OCI-LY3 (cell line): ENCODE data around the gene FLYWCH1.

Experiments used
- H2AFZ ChIP-seq: fragments of 200-600, 300-600 bp; shearing (Covaris generic); 2 replicates; pipeline ENCODE4 v1.6.0; 2014; ENCODE audit warnings: antibody characterized with exemption, low read depth, low read length
- H3K27ac ChIP-seq: fragments of 200-600, 300-600 bp; sonication (generic); 2 replicates; pipeline ENCODE4 v1.5.1; 2014; ENCODE audit warnings: mild to moderate bottlenecking, low read length, moderate library complexity, mixed read lengths
- H3K27me3 ChIP-seq: fragments of 200-600, 300-600 bp; sonication (generic); 2 replicates; pipeline ENCODE4 v1.6.1; 2014; ENCODE audit warnings: low read depth, low read length, mixed read lengths
- H3K36me3 ChIP-seq: fragments of 200-600, 300-600 bp; sonication (generic); replicated peaks from 2 replicates; pipeline ENCODE3; 2014; ENCODE audit warnings: low read depth, low read length, mixed read lengths
- H3K4me1 ChIP-seq: fragments of 300-600, 200-600 bp; sonication (generic); 2 replicates; pipeline ENCODE4 v1.6.1; 2014; ENCODE audit warnings: low read length, mixed read lengths
- H3K4me2 ChIP-seq: fragments of 200-600, 300-600 bp; sonication (generic); 2 replicates; pipeline ENCODE4 v1.6.1; 2014; ENCODE audit warnings: low read length, mixed read lengths
- H3K4me3 ChIP-seq: fragments of 300-600, 200-600 bp; sonication (generic); 2 replicates; pipeline ENCODE4 v1.5.1; 2014; ENCODE audit warnings: antibody characterized with exemption, mild to moderate bottlenecking, low read length, moderate library complexity
- H3K79me2 ChIP-seq: fragments of 300-600, 200-600 bp; shearing (Covaris generic); 2 replicates; pipeline ENCODE4 v1.6.1; 2014; ENCODE audit warnings: mild to moderate bottlenecking, low read length, mixed read lengths
- H3K9ac ChIP-seq: fragments of 300-600, 200-600 bp; shearing (Covaris generic); 2 replicates; pipeline ENCODE4 v1.6.0; 2014; ENCODE audit warnings: mild to moderate bottlenecking, low read length, moderate library complexity
- H3K9me3 ChIP-seq: fragments of 200-600, 300-600 bp; shearing (Covaris generic); 2 replicates; pipeline ENCODE4 v1.6.1; 2014; ENCODE audit warnings: low read length, mixed read lengths; ENCODE audit not compliant: insufficient read depth
- H4K20me1 ChIP-seq: fragments of 200-600, 300-600 bp; sonication (generic); 2 replicates; pipeline ENCODE4 v1.6.1; 2016; ENCODE audit warnings: low read length, mixed read lengths; ENCODE audit not compliant: insufficient read depth
- CTCF ChIP-seq: fragments of 200-600, 300-600 bp; sonication (generic); IDR thresholded peaks from 2 replicates; pipeline ENCODE4 v1.5.1; 2014; ENCODE audit warnings: antibody characterized with exemption, low read length, low read depth
- EZH2phosphoT487 ChIP-seq: fragments of 200-600 bp; shearing (Covaris generic); IDR thresholded peaks from 2 replicates; pipeline ENCODE4 v1.6.1; 2018; ENCODE audit warnings: antibody characterized with exemption, mixed run types, low read depth

Gene FLYWCH1

GRCh38 chr16:2911638-2912329, at the start of gene FLYWCH1:
Gene FLYWCH1 (plus strand): TSS chr16:2911931. CDS start chr16:2929686, 17,755 bp downstream.
- TF ChIP-seq EZH2phosphoT487: no peak
- TF ChIP-seq CTCF: no peak
- Histone ChIP-seq H3K4me2 (peak within 1 kb of the TSS; percentile 99), H3K27ac (no peak within 1 kb of the TSS; the same call in 1 of the 2 replicates), H3K9ac (peak within 1 kb of the TSS; percentile 73), H3K4me3 (peak within 1 kb of the TSS; percentile 91), H4K20me1 (no peaks in the 10 kb centered on the region), H3K79me2 (peaks cover 10% of the 10 kb centered on the region), H3K4me1 (peaks cover 10% of the 10 kb centered on the region), H3K9me3 (no peaks in the 10 kb centered on the region), H3K27me3 (no peaks in the 10 kb centered on the region; the same call in 1 of the 2 replicates), H2AFZ (peak within 1 kb of the TSS; percentile 97), H3K36me3 (peaks cover 8% of the 10 kb centered on the region)

GRCh38 chr16:2865651-2866050, 46.1 kb upstream of the FLYWCH1 start:
- Histone ChIP-seq H3K4me2 (no peak overlapping the region), H3K4me1 (no peaks in the 10 kb centered on the region), H3K27ac (no peak overlapping the region), H3K9me3 (no peaks in the 10 kb centered on the region), H3K4me3 (no peak overlapping the region), H3K27me3 (no peaks in the 10 kb centered on the region), H2AFZ (no peak overlapping the region), H3K79me2 (no peaks in the 10 kb centered on the region), H3K36me3 (no peaks in the 10 kb centered on the region), H3K9ac (no peak overlapping the region), H4K20me1 (no peaks in the 10 kb centered on the region)
- TF ChIP-seq EZH2phosphoT487 (no peak), CTCF (no peak)

GRCh38 chr16:2866431-2866830, 45.3 kb upstream of the FLYWCH1 start:
- Histone ChIP-seq H4K20me1 (no peaks in the 10 kb centered on the region), H3K9ac (no peak overlapping the region), H3K79me2 (no peaks in the 10 kb centered on the region), H3K27ac (no peak overlapping the region), H3K4me2 (no peak overlapping the region), H3K4me3 (no peak overlapping the region), H2AFZ (no peak overlapping the region), H3K9me3 (no peaks in the 10 kb centered on the region), H3K27me3 (no peaks in the 10 kb centered on the region), H3K36me3 (no peaks in the 10 kb centered on the region), H3K4me1 (no peaks in the 10 kb centered on the region)
- no peak for TF ChIP-seq CTCF
- TF ChIP-seq EZH2phosphoT487: no peak

GRCh38 chr16:2867661-2867986, 44.1 kb upstream of the FLYWCH1 start:
- H3K79me2 ChIP-seq: no peaks in the 10 kb centered on the region
- TF ChIP-seq CTCF (no peak), EZH2phosphoT487 (no peak)
- H3K9ac ChIP-seq: peak overlapping the region; percentile 83
- H3K27me3 ChIP-seq: no peaks in the 10 kb centered on the region
- peak overlapping the region; percentile 65 for H3K4me2 ChIP-seq
- peak overlapping the region; percentile 95 for H2AFZ ChIP-seq
- no peaks in the 10 kb centered on the region for H3K36me3 ChIP-seq
- H3K4me1 ChIP-seq: no peaks in the 10 kb centered on the region
- peak overlapping the region; percentile 71 for H3K27ac ChIP-seq
- no peaks in the 10 kb centered on the region for H4K20me1 ChIP-seq
- H3K4me3 ChIP-seq: peak overlapping the region; percentile 89
- no peaks in the 10 kb centered on the region for H3K9me3 ChIP-seq
